Effector CD8-positive, alpha-beta T cell (primary cell): ENCODE measurements around the gene CPOX.
"Not testable (repeated sequence)": the region's sequence is repeated elsewhere in the genome, so short reads cannot be mapped to it uniquely, and the experiment has no call there.

Source experiments
- DNase-seq: peaks from one replicate; lab custom pipeline; 2025; lab: John Stamatoyannopoulos, UW
- total RNA-seq, 4 experiments: gene quantifications; one replicate each; lab custom pipeline; 2026; lab: John Stamatoyannopoulos, UW

The CPOX gene
- 47.5 to 76.5 (median 49.5) reads per million in 4 experiments for total RNA-seq

- peak; percentile 65 for DNase-seq
Measured at GRCh38 chr3:98593046-98593936, at the start of gene CPOX. Gene CPOX (minus strand): TSS chr3:98593611. CDS start chr3:98593504, 107 bp downstream.

GRCh38 chr3:98642769-98643168, 49.4 kb upstream of the CPOX start:
- not testable (repeated sequence) for DNase-seq

GRCh38 chr3:98641756-98642155, 48.3 kb upstream of the CPOX start:
- not testable (repeated sequence) for DNase-seq

GRCh38 chr3:98638515-98638914, 45.1 kb upstream of the CPOX start:
- DNase-seq = not testable (repeated sequence)

- no peak for DNase-seq
Measured at GRCh38 chr3:98630416-98630815, 37.0 kb upstream of the CPOX start.

GRCh38 chr3:98628317-98628716, 34.9 kb upstream of the CPOX start:
- no peak for DNase-seq

- no peak for DNase-seq
Measured at GRCh38 chr3:98626151-98626550, 32.7 kb upstream of the CPOX start.

GRCh38 chr3:98623572-98624280, 30.3 kb upstream of the CPOX start:
- DNase-seq = no peak

GRCh38 chr3:98617841-98618240, 24.4 kb upstream of the CPOX start:
- DNase-seq = no peak

GRCh38 chr3:98613616-98614015, 20.2 kb upstream of the CPOX start:
- DNase-seq = no peak

GRCh38 chr3:98612996-98613517, 19.6 kb upstream of the CPOX start:
- no peak for DNase-seq

GRCh38 chr3:98612587-98612986, 19.2 kb upstream of the CPOX start:
- DNase-seq = no peak

- no peak for DNase-seq
Measured at GRCh38 chr3:98608029-98608428, 14.6 kb upstream of the CPOX start.

- no peak for DNase-seq
Measured at GRCh38 chr3:98603580-98603979, 10.2 kb upstream of the CPOX start.

GRCh38 chr3:98602078-98602678, 8.8 kb upstream of the CPOX start:
- DNase-seq = no peak

GRCh38 chr3:98601180-98601579, 7.8 kb upstream of the CPOX start:
- DNase-seq = no peak

GRCh38 chr3:98600412-98601095, 7.1 kb upstream of the CPOX start:
- DNase-seq = no peak

GRCh38 chr3:98599647-98600411, 6.4 kb upstream of the CPOX start:
- DNase-seq = no peak

- no peak for DNase-seq
Measured at GRCh38 chr3:98598492-98598891, 5.1 kb upstream of the CPOX start.

GRCh38 chr3:98596541-98597500, 3.4 kb upstream of the CPOX start:
- no peak for DNase-seq
